ENCODE results near the gene CGRRF1. TPM values are rescaled to one million over a fixed set of nuclear protein-coding genes. Genes with fewer than 3 reads are reported as not detected.

The CGRRF1 gene
- total and polyA plus RNA-seq, 10 of the 15 experiments (the other 5 are each of a cell fraction or from before 2014, with no cell fraction given), result 5.5 to 47.7 (median 13.5) TPM

DNA sequence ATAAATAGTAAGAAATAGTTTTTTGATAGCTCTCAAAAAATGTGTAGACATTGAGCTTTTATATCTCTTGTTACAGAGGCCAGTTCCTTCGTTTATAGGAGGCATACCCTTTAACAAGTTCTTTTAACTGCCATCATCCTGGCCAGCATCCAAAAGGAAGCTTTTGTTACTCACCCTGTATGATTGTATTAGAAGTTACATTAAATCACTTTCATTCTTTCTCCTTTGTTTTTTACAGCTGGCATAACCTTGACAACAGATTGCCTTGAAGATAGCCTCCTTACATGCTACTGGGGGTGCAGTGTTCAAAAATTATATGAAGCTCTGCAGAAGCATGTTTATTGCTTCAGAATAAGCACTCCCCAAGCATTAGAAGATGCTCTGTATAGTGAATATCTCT, 20.1 kb downstream of the CGRRF1 start (continued):
- TF ChIP-seq, protein P1, sequence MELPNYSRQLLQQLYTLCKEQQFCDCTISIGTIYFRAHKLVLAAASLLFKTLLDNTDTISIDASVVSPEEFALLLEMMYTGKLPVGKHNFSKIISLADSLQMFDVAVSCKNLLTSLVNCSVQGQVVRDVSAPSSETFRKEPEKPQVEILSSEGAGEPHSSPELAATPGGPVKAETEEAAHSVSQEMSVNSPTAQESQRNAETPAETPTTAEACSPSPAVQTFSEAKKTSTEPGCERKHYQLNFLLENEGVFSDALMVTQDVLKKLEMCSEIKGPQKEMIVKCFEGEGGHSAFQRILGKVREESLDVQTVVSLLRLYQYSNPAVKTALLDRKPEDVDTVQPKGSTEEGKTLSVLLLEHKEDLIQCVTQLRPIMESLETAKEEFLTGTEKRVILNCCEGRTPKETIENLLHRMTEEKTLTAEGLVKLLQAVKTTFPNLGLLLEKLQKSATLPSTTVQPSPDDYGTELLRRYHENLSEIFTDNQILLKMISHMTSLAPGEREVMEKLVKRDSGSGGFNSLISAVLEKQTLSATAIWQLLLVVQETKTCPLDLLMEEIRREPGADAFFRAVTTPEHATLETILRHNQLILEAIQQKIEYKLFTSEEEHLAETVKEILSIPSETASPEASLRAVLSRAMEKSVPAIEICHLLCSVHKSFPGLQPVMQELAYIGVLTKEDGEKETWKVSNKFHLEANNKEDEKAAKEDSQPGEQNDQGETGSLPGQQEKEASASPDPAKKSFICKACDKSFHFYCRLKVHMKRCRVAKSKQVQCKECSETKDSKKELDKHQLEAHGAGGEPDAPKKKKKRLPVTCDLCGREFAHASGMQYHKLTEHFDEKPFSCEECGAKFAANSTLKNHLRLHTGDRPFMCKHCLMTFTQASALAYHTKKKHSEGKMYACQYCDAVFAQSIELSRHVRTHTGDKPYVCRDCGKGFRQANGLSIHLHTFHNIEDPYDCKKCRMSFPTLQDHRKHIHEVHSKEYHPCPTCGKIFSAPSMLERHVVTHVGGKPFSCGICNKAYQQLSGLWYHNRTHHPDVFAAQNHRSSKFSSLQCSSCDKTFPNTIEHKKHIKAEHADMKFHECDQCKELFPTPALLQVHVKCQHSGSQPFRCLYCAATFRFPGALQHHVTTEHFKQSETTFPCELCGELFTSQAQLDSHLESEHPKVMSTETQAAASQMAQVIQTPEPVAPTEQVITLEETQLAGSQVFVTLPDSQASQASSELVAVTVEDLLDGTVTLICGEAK (IDR thresholded peaks at IDR 0.05; ENCODE audit: borderline replicate concordance), result no peak
- TF ChIP-seq GATAD2B (conservative IDR thresholded peaks at IDR 0.05; ENCODE audit: low read depth) (no peak), KAT2A (conservative IDR thresholded peaks at IDR 0.05; ENCODE audit: control insufficient read depth, low read depth, low read length) (no peak), CHD1 (IDR thresholded peaks at IDR 0.05; ENCODE audit: low read depth, low read length) (no peak)

DNA sequence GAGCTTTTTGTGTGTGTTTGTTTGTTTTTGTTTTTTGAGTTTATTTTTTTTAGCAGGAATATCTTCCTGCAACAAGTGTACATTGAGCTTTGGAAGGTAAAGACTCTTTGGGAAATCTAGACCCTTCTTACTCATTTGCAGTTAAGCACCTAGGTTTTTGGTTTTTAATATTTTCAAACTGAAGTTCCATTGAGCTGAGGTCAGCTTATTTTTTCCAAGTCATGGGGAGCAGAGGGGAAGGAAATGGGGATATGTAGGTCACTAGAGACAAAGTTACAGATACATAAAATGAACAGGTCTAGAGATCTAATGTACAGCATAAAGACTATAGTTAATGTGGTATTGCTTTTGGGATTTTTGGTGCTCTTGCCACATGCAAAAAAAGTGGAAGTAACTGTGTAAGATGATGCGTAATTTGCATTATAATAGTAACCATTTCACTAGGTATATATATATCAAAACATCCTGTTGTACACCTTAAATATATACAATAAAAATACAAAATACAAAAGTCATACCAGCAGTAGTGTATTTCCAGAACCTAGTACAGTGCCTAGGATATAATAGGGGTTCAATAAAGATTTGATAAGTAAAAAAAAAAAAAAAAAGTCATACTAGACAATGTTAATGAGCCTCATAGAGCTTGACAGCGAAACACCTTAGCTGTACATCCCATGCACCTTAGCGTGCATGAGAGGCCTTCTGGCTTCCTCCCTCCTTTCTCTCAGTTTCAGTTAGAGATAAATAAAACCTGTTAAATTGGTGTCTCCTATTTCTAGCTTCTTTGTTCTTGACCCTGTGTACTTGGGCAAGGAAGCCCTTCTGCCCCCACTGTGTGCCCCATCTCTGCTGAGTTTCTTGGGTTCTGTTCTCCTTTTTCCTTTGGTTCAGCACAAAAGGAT, 22.7 kb downstream of the CGRRF1 start:
- SMC1A ChIA-PET (ENCODE audit: uncharacterized antibody, unreplicated experiment), result interaction anchor here (0.6 to 2.2 kb wide), 11 partner anchors 11 to 1164 kb away, joined by 3 to 11 read pairs (median 3); partner anchors contain the start of genes CGRRF1 and GMFB
- peak; percentile 98 for ATAC-seq
- H3K79me2 ChIP-seq (ENCODE audit: control insufficient read depth, insufficient read depth, low read length), result no peaks in the 10 kb centered on the region
- peak overlapping the region; percentile 79 for H3K27ac ChIP-seq (ENCODE audit: control insufficient read depth, insufficient read depth)
- BruUV-seq (replicated peaks), result no TSS peak
- no peaks in the 10 kb centered on the region for H4K20me1 ChIP-seq (ENCODE audit: control insufficient read depth, insufficient read depth)
- FAIRE-seq, result peak; percentile 84
- H3K9me3 ChIP-seq (replicated peaks; ENCODE audit: control insufficient read depth, insufficient read depth, low read length), result no peaks in the 10 kb centered on the region
- no peaks in the 10 kb centered on the region for H3K27me3 ChIP-seq (replicated peaks in 1 of 2; ENCODE audit: control insufficient read depth in 2 of 2, insufficient read depth in 2 of 2, low read length in 1 of 2)
- CTCF ChIA-PET, result interaction anchor here (0.5 to 1.3 kb wide), 8 partner anchors 15 to 710 kb away, joined by 3 to 4 read pairs (median 3); no protein-coding TSS in a partner anchor
- peak overlapping the region; percentile 45; the same call in 1 of the 2 replicates for H3K4me3 ChIP-seq
- peak; percentile 53 for DNase-seq (ENCODE audit: low read depth, low spot score)
- RAD21 ChIA-PET (ENCODE audit: unreplicated experiment), result interaction anchor here (0.8 to 1.5 kb wide), 6 partner anchors 20 to 242 kb away, joined by 3 to 6 read pairs (median 4); no protein-coding TSS in a partner anchor
- 27% methylated on average over 3 of the region's 3 CpGs for WGBS (ENCODE audit: insufficient coverage, insufficient replicate concordance, low lambda C conversion rate, missing lambda C conversion rate)
- intact Hi-C loops (cut with micrococcal nuclease; ENCODE audit: unreplicated experiment), result no loop called here
- peaks cover 7% of the 10 kb centered on the region; the same call in 1 of the 2 replicates for H3K4me1 ChIP-seq (ENCODE audit: control insufficient read depth, insufficient read depth, low read length)
- in situ Hi-C loops (cut with MboI), result no loop called here
- H3K9ac ChIP-seq (ENCODE audit: control insufficient read depth, insufficient read depth, low read length), result peak overlapping the region; percentile 42
- POLR2A ChIA-PET, result interaction anchor here (0.5 to 0.6 kb wide), 2 partner anchors 8 to 16 kb away, joined by 3 read pairs; no protein-coding TSS in a partner anchor
- peak overlapping the region; percentile 62 for H2AFZ ChIP-seq (ENCODE audit: control insufficient read depth, low read depth, low read length)
- H3K36me3 ChIP-seq (ENCODE audit: control insufficient read depth in 2 of 2, insufficient read depth in 2 of 2, low read length in 1 of 2), result peaks cover 2 to 4% of the 10 kb centered on the region in 2 experiments; a peak in 2 of 4 replicates
- peak overlapping the region; percentile 78 for H3K4me2 ChIP-seq (ENCODE audit: control insufficient read depth, insufficient read depth)
- no peak for TF ChIP-seq HCFC1 (IDR thresholded peaks at IDR 0.05; ENCODE audit: low read length)
- no peak for TF ChIP-seq KLF5 (IDR thresholded peaks at IDR 0.05; ENCODE audit: partially characterized antibody)
- TF ChIP-seq, protein P2, sequence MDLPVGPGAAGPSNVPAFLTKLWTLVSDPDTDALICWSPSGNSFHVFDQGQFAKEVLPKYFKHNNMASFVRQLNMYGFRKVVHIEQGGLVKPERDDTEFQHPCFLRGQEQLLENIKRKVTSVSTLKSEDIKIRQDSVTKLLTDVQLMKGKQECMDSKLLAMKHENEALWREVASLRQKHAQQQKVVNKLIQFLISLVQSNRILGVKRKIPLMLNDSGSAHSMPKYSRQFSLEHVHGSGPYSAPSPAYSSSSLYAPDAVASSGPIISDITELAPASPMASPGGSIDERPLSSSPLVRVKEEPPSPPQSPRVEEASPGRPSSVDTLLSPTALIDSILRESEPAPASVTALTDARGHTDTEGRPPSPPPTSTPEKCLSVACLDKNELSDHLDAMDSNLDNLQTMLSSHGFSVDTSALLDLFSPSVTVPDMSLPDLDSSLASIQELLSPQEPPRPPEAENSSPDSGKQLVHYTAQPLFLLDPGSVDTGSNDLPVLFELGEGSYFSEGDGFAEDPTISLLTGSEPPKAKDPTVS (IDR thresholded peaks at IDR 0.05; ENCODE audit: low read depth, low read length), result no peak
- TF ChIP-seq NFIC (IDR thresholded peaks at IDR 0.05; ENCODE audit: low read depth, low read length), result peak; percentile 79
- no peak for TF ChIP-seq MXI1 (IDR thresholded peaks at IDR 0.05; ENCODE audit: low read depth, low read length)
- no peak for TF ChIP-seq MYB (IDR thresholded peaks at IDR 0.05; ENCODE audit: borderline replicate concordance, low read depth, low read length)
- TF ChIP-seq RUNX3 (IDR thresholded peaks at IDR 0.05; ENCODE audit: low read length), result peak; percentile 44
- peak; percentile 47; the same call in 1 of the 2 replicates for TF ChIP-seq CREM (IDR thresholded peaks at IDR 0.05; ENCODE audit: low read depth)
- TF ChIP-seq, protein P3, sequence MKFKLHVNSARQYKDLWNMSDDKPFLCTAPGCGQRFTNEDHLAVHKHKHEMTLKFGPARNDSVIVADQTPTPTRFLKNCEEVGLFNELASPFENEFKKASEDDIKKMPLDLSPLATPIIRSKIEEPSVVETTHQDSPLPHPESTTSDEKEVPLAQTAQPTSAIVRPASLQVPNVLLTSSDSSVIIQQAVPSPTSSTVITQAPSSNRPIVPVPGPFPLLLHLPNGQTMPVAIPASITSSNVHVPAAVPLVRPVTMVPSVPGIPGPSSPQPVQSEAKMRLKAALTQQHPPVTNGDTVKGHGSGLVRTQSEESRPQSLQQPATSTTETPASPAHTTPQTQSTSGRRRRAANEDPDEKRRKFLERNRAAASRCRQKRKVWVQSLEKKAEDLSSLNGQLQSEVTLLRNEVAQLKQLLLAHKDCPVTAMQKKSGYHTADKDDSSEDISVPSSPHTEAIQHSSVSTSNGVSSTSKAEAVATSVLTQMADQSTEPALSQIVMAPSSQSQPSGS (IDR thresholded peaks at IDR 0.05; ENCODE audit: low read length), result peak; percentile 53; the same call in 1 of the 2 replicates
- no peak for TF ChIP-seq ESRRA (IDR thresholded peaks at IDR 0.05; ENCODE audit: low read length)

All from GM12878 (cell line).